COR-L47 (cell line): ENCODE results near the gene PACRG.

Experiments used
- DNase-seq: peaks from one replicate; lab custom pipeline; 2025; lab: John Stamatoyannopoulos, UW

The PACRG gene

DNA sequence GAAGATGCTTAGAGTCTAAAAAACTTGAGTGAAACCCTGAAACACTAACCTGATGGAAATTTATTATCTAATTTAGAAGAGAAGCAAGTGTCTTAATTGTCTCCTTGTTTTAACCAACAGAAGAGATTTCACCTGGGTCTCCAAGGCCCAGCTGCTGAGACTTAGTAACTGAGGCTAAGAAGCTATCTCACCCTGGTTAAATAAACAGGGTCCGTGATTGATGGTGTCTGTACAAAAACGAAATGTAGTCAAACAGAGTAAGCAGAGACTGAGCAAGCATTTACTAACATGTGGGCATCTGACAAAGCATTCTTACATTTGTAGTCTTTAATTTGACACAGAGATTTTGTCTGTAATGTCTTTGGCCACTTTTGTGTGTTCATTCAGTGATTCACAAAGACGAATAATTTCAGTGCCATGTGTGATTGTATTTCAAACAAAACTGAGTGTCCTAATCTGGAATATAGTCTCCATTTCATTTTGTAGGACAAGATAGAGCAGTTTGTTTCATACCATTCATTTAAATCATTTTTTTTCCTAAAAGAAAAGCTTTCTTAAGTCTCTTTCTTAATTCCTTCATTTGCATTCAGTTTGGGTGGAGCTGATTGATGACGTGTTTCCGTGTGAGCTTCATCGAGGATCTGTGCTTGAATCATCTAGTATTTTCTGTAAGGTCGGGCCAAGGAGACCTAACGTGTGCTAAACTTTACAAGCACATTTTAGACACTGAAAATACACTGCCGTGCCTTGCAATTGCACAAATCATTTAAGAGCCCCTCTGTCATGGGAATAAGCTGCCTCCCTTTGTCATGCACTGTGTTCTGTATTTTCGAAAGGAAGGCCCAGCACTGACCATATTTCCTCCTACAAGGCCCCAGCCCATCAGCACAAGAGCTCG, 516.2 kb downstream of the PACRG start:
- DNase-seq: no peak

DNA sequence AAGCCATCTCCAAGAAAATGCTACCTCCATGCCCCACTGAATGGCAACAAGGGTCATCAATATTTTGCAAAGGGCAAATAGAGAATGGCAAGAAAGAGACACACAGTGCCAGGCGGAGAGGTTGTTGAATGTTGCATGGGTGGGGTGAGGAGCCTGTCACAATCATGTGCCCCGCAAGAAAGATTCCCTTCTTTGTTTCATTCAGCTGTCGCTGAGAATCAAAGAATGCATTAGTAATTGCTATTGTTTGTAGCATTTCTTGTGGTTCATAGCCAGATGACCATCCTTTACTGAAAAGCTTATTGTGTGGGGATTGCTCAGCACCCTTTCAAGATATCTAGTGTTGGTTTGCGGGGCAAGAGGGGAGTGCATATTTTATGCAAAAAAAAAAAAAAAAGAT, 520.3 kb downstream of the PACRG start:
- DNase-seq: no peak

DNA sequence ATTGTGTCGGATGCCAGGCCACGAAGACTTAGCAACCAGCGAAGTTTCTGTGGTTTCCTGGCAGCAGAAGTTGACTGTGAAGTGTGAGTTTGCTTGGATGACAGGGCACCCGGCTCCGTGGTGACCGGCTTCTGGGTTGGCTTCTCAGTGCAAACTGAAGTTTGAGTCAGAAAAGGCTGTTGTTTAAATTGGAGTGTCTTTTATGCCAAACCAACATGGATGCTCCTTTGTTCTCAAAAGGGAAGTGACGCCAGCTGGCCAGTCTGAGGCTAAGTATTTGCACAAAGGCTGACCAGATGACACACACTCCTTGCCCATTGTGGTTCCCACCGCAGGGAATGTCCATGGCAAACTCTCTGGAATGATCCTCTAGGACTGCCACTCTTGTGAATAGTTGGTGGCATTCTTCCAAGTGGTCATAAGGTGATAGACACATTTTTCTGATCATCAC, 521.9 kb downstream of the PACRG start:
- DNase-seq: no peak

DNA sequence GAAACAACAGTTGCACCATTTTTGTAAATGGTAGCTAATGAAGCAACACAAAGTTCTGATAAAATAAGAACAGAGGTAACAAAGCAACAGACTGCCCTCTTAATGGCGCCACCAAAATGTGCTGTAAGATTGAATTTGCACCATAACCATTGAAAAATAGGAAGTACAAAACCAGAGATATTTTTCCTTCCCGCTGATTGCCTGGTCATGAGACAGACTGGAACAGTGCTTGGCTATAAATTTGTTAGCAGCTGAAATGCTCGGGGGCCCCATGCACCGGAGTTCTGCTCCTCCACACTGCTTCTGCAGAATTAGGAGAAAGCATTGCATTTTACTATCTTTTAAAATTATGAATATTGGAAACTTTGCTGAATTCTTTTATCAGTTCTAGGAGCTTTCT, 522.3 kb downstream of the PACRG start:
- no peak for DNase-seq

DNA sequence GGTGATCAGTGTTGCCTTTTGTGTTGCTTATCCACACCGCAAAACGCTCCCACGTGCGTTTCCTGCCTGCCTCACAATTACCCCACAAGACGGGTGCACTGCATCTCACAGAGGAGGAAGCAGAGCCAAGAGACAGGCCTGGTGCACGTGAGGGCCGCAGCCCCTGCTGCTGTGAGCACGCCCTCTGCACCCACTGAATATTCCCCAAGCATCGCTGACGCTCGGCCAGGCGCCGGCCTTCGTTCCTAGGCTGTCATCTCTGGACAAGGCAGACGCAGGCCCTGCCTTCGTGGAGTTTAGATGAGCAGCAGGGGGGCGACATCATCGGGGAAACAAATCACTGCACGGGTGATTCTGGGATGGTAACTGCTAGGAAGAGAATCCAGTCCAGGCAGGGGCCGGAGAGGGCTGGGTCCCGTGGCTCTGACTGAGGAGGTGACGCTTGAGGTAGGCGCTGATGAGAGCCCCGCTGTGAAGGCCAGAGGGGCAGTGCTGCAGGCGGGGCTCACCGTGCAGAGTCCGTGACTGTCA, 524.4 kb downstream of the PACRG start:
- no peak for DNase-seq

DNA sequence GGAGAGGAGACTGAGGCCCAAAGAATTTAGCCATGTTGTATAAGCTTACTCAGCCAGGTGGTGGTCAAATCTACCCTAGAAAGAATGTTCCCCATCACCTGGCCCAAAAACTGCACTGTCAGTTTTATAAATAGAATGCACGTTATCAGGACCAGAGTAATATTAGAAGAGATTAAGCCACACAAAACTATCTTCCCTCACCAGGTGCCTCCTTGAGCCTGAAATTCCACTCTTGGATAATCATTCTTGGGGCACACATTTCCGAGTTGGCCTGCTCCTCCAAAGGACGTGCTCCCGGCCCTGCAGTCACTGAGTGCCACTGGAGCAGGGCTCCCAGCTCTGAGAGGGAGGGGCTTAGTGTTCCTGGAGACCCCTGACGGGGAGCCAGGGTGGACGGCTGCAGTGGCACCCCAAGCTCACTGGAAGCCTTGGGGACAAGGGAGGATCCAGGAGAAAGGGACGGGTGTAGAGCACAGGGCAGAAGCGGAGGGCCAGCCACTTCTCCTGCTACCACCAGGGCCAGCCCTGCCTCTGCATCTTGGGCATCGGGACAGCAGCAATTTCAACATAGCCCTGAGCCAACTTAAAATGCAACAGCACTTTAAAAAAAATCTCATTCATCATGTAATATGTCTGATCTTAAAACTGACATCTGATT, 525.9 kb downstream of the PACRG start:
- DNase-seq: no peak

DNA sequence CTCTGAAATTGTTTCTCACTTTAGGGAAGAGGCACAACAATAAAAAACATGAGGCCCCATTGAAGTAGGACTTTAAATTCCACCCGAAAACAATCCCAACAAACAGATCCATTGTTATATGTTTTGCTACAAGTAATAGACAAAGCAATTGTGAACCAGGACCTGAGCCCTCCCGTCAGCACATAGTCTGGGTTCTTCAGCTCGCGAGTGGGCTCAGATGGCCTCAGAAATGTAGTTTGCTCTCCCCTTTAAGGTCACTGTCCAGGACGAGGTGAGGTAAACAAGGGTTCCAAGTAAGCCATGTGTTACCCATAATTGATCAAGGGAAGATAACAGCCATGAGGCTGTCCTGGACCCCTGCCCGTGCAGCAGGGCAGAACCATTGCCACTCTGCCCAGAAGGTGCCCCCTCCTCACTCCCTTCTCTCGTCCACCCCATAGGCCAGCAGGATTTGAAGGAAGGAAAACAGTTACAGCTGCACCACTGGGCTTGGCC, 526.6 kb downstream of the PACRG start:
- no peak for DNase-seq

DNA sequence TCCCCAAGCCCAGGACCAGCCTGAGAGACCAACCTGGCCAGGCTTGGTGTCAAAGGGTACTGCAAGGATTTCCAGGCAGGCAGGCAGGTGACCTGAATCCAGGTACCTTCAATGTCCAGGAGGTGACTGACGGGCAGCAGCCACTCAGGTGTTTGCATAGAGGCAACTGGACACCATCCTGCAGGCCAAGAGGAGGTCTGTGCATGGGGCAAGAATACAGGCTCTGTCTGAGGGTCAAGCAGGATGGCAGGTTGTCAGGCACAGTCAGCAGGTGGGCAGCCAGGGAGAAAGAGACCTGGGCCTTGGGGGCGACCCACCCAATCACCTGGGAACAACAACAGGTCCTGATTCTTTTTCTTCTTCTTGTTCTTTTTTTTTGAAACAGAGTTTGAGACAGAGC, 527.5 kb downstream of the PACRG start:
- DNase-seq: no peak

DNA sequence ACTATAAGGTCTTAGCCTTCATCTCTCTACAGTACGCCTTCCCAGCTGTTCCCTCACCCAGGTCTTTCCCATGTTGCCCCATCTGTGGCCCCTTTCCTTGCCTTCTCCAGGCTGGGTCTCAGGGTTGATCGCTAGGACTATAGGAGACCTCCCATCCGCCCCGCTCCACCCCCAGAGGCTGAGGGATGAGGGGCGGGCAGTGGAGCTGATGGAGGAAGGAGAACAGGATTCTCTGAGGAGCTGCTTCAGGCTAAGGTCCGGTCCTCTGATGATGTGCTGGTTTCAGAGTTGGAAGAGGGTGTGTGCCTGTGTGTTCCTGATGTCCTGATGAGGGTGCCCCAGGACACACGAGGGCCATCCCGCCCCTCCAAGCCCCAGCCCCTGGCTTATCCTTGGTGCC, 531.9 kb downstream of the PACRG start:
- DNase-seq: no peak

DNA sequence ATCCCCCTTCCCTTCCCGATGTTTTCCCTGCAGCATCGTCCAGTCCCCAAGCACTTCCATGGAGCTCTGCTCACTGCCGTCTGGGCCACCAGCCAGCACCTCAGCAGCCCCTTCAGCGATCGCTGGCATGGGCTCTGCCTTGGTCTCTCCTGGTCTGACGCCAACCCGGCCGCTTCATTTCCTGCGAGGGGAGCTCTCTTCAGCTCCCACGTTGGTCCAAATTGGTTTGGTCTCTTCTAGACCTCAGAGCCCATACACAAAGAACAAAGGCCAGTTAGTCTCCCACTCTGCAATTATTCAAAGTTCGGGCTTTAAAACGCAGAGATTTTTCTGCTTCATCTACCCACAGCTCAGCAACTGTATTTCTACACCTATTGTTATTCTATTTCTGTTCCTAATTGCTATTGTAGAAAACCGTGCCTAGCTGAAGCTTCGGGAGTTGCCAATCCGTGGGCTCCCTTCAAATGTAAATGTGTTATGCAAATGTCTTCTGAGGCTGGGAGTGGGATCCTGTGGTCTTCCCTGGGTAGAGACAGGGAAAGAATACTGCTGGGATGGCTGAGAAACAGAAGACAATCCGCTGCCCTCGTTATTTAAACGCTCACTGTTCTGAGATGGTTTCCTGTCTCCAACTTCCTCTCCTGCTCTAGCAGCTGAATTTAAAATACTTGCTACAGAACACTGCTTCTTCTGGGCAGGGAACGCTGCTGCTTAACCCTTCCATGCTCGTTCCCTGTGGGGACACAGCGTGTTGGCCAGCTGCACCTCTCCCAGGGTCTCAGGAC, 532.5 kb downstream of the PACRG start:
- DNase-seq: peak; percentile 10

DNA sequence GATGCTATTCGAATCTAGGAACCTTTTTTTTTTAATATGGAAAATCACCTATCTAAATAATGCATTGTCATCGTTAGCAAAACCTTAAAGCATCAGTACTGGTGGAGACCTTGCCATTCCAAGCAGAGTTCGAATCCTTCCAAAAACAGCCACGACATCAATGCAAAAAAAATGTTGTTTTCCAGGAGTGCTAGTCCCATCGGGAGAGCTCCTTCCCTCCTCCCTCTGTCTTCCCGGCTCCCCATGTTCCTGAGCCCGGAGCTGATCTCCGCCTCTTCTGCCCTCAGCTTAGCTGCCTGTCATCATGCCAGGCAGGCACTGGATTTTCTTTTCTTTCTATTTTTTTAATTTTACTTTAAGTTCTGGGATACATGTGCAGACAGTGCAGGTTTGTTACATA, 533.1 kb downstream of the PACRG start:
- DNase-seq: no peak

DNA sequence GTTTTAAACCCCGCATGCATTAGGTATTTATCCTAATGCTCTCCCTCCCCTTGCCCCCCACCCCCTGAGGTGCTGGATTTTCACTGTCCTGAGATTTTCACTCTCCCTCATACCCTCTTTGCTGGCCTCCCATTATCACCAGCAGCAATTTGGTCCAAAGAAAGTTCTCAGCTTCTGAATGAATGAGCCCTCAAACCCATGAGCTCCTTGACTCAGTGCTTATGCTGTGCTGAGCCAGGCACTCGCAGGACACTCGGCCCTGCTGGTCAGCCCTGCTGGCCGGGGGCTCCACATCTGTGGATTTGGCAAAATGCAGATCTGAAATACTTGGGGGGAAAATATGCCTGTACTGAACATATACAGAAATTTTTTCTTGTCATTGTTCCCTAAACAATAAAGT, 533.6 kb downstream of the PACRG start:
- DNase-seq: no peak

DNA sequence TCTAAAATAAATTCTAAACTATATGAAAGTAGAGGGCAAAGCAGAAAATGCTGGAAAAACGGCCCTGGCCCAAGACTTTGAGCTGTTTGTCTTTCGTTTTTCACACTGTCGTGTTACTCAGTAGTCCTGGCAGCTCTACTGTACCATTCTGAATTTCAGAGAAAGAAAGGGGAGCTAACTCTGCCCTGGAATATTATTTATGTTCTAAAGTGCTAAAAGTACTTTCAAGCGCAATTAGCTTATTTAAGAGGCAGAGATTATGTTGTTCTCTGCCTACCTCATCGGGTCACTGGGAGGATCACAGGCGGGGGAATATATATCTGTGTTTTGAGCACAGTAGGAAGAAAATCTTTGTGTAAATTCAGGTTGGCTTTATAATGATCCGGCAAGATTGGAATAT, 534.3 kb downstream of the PACRG start:
- no peak for DNase-seq

DNA sequence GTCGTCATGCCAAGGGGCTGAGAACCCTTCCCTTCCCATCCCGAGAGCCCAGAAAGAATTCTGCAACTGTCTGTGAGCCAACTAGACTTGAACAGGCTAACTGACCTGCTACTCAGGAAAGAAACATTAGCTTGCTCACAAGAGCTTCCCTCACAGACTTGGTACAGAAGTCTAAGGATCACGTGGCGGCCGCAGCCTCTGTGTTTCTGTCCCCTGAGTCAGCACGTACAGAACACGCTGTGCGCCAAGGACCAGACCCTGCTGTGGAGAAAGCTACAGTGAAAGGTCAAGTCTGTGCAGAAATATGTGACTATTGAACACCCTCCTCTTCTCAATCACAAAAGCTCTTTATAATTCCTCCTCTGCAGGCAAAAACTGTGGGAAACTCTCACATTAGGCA, 535.4 kb downstream of the PACRG start:
- DNase-seq: no peak

DNA sequence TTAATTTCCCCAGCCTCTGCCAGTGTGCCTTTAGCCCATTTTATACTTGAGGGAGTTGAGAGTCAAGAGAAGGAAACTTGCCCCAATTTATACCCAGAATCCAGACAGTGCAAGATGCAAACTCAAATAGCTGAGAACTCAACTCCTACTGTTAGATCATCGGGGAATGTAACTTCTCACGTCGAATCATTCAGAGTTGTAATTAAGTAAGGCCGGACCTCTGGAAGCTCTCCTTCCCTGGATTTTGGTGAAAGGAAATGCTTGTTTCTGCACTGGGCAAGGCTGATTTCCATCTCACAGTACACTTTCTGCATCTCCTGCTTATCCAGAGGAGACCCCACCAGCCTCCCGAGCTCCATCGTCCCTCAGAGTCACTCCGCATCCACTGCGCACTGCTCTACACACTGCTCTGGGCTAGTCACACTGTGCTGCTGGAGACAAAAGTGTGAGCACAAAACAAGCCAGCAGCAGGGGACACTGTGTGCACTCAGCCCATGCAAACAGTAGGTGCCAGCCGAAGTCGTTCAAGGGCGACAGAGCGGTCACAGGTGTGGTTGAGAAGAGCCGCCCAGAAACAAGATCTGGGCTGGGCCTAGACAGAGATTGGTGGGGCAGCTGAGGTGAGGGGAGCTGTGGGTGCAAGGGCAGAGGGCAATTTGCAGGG, 536.4 kb downstream of the PACRG start:
- no peak for DNase-seq

DNA sequence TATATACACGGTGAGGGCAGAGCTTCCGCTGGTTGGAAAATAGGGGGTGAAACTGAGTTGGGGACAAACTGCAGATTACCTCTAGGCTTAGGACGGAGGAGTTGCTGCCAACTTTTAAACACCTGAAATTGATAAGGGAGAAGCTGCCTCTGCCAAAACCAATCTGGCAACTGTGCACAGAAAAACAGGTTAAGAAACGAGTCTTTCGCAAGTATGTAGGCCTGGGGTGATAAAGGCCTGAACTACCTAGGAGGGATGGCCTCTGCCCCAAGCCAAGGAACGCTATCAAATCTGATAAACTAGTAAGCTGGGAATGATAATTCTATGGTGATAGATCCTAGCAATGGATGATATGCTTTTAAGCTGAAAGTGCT, 536.9 kb downstream of the PACRG start:
- DNase-seq: no peak

DNA sequence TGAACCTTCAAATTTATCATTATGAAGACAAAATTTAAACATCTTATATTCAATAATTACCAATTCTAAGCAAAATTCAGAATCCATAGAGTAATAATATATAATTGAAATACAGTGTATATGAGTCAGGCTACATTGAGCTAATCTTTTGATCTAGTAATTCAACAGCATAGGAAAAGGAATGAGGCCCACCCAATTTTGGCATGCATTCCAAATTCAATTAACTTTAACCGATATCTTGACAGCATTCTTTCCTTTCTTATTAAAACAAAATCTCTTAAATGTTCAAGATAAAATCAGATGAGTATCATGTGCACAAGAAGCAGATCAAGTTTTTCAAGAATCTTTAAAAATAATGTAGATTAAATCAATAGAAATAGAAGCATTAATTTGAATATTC, 553.9 kb downstream of the PACRG start:
- DNase-seq: no peak

DNA sequence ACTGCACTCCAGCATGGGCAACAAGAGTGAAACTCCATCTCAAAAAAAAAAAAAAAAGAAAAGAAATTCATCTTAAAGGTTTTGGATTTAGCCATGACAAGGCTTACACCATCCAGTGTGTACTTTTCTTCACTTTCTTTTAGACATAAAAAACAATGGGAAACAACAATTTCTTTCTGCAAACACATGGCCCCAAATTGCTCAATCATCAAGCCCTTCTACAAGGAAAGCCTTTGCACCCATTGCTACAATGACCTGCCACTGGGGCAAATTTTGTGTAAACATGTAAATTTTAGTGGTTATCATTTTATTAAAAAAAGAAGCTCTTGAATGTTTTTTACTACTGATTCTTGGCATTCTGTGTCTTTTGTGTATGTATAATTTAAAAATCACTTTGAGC, 554.9 kb downstream of the PACRG start:
- no peak for DNase-seq

DNA sequence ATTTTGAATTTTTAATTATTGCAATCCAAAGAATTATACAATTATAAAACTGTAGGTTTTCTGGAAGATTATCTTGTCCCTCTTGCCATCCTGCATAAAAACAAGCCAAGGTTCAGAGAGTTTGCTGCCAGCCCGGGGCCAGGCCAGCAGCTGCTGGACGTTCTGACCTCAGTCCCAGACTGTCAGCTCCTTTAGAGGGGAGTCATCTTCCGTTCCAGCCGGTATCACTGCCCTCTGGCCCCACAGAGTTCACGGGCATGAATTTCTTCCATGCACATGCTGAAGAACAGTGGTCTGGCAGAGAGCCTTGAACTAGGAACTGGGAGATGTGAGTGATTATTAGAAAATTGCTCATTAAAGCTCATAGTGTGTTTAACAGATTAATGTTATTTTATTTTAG, 556.4 kb downstream of the PACRG start:
- no peak for DNase-seq

DNA sequence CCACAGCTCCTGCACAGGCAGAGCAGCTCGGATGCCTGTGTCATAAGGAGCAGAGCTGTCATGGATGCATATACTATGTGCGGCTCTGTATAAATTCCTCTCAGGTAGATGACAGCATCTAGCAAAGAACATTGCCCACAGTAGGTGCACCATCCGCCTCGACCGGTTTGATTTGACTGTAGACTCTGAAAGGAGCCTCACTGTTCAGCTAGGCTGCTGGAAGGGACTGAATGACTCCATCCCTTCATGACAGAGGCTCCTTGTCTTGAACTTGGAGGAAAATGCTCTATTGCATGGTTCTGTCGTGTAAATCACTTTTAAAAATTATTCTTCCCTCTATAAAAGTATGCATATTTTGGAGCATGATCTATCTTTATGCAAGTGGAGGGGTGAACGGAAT, 557.9 kb downstream of the PACRG start:
- DNase-seq: no peak

DNA sequence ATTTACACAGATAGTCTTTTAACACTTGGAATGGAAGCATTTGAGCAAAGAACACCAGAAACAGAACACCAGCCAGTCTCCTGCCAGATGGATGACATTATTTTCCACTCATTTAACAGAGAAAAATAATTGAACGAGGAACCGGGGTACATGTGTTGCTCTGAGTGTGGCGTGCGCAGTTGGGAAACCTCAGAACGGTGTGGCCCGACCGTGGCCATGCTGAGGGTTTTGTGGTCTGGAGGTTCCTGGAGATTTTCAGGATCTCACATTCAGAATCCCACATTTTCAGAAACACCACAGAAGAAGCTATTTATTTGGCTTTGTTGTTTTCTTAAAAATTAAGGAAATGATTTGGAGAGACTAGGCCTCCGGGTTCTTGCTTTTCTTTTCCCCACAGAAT, 559.9 kb downstream of the PACRG start:
- DNase-seq: no peak

DNA sequence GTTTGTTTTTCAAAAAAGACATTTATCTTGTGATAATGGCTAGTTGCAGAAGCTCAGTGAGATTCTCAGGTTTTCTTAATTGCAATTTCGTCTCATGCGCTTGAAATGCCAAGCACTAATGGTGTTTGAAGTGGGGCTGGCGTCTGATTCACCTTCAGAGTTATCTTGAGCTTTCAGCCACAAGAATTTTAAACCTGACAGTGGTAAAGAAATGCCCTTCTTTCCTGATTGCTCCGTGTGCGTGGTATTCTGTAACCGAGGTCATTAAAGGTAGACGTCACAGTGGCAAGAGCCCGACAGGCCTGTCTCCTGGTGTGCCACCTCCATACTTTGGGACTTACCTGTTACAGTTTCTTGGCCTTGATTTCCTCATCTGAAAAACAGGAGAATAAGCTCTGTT, 560.3 kb downstream of the PACRG start:
- DNase-seq: no peak
